HepG2 (cell line): Measurements from ENCODE around the gene ANKZF1. TPM values are rescaled to one million over a fixed set of nuclear protein-coding genes. Genes with fewer than 3 reads are reported as not detected.

ENCODE experiments used
- AKNA ChIP-seq: sonication (generic); formaldehyde crosslinking; IDR thresholded peaks from 2 replicates; pipeline ENCODE4 v1.4.0; 2020; ENCODE audit warnings: missing genetic modification reagents, borderline replicate concordance
- ATF1 ChIP-seq: IDR thresholded peaks from 2 replicates; pipeline ENCODE4 v1.6.1; 2016; ENCODE audit warnings: mild to moderate bottlenecking, control low read depth
- EED ChIP-seq: sonication (generic); formaldehyde crosslinking; IDR thresholded peaks from 2 replicates; pipeline ENCODE4 v1.5.0; 2020; ENCODE audit warnings: mild to moderate bottlenecking, missing genetic modification reagents
- HNF4A ChIP-seq: sonication (generic); formaldehyde crosslinking; IDR thresholded peaks from 2 replicates; pipeline ENCODE4 v1.4.0; 2020; ENCODE audit warnings: missing genetic modification reagents
- IRF1 ChIP-seq: sonication (generic); formaldehyde crosslinking; IDR thresholded peaks from 2 replicates; pipeline ENCODE4 v1.4.0; 2020; ENCODE audit warnings: low read depth, mild to moderate bottlenecking, missing genetic modification reagents
- MLXIP ChIP-seq: sonication (generic); formaldehyde crosslinking; IDR thresholded peaks from 2 replicates; pipeline ENCODE4 v1.9.0; 2021; ENCODE audit warnings: missing genetic modification reagents, borderline replicate concordance
- MXD4 ChIP-seq: IDR thresholded peaks from 2 replicates; pipeline ENCODE4 v1.6.1; 2016; ENCODE audit warnings: mild to moderate bottlenecking, missing biosample characterization, missing genetic modification reagents
- NONO ChIP-seq, 2 experiments: fragments of 450-650 bp in 1 of 2; sonication (generic) in 1 of 2; formaldehyde crosslinking in 1 of 2; IDR thresholded peaks in 1 of 2; conservative IDR thresholded peaks in 1 of 2; 2 replicates each; pipeline versions ENCODE4 v1.6.1 to v1.8.0; 2017 to 2022; ENCODE audit warnings: mild to moderate bottlenecking in 1 of 2, missing genetic modification reagents in 1 of 2, moderate library complexity in 1 of 2
- PITX1 ChIP-seq: sonication (generic); formaldehyde crosslinking; IDR thresholded peaks from 2 replicates; pipeline ENCODE4 v1.5.1; 2020; ENCODE audit warnings: mild to moderate bottlenecking, missing genetic modification reagents
- SOX13 ChIP-seq, 3 experiments: fragments of 450-650 bp in 1 of 3; sonication (generic) in 1 of 3; formaldehyde crosslinking in 1 of 3; IDR thresholded peaks in 2 of 3; conservative IDR thresholded peaks in 1 of 3; 2 replicates each; pipeline versions ENCODE4 v1.5.0 to v1.6.1; 2016 to 2020; ENCODE audit warnings: antibody characterized with exemption in 1 of 3, mild to moderate bottlenecking in 1 of 3, missing compliant biosample characterization in 1 of 3, missing genetic modification reagents in 1 of 3, moderate library complexity in 1 of 3
- U2AF1 ChIP-seq: fragments of 200-400 bp; formaldehyde crosslinking; optimal IDR thresholded peaks from 2 replicates; pipeline ENCODE3; 2017; ENCODE audit warnings: mild to moderate bottlenecking, low read depth, low read length
- XRCC5 ChIP-seq: fragments of 200-400 bp; formaldehyde crosslinking; optimal IDR thresholded peaks from 2 replicates; pipeline ENCODE3; 2017; ENCODE audit warnings: mild to moderate bottlenecking, low read length
- YY1 ChIP-seq: IDR thresholded peaks from 2 replicates; pipeline ENCODE4 v1.6.1; 2011; ENCODE audit warnings: low read length, low read depth, moderate library complexity, mild to moderate bottlenecking; ENCODE audit not compliant: insufficient read depth, insufficient replicate concordance
- ZMYM3 ChIP-seq: sonication (generic); formaldehyde crosslinking; IDR thresholded peaks from 2 replicates; pipeline ENCODE4 v1.5.1; 2020; ENCODE audit warnings: mild to moderate bottlenecking, missing genetic modification reagents
- ZNF224 ChIP-seq: sonication (generic); formaldehyde crosslinking; IDR thresholded peaks from 2 replicates; pipeline ENCODE4 v1.5.0; 2020; ENCODE audit warnings: mild to moderate bottlenecking, missing genetic modification reagents
- ZNF281 ChIP-seq: sonication (generic); formaldehyde crosslinking; IDR thresholded peaks from 2 replicates; pipeline ENCODE4 v1.4.0; 2020; ENCODE audit warnings: missing genetic modification reagents, borderline replicate concordance
- ZNF501 ChIP-seq: sonication (generic); formaldehyde crosslinking; IDR thresholded peaks from 2 replicates; pipeline ENCODE4 v1.5.1; 2020; ENCODE audit warnings: mild to moderate bottlenecking, moderate library complexity, missing genetic modification reagents
- polyA plus RNA-seq, 8 experiments: library from polyadenylated mRNA; depleted of rRNA in 3 of 8; stranded (reverse) in 7 of 8; unstranded in 1 of 8; fragments of >200 nt; fragmentation: Illumina TruSeq in 4 of 8; extraction: Trizol in 4 of 8; gene quantifications; 2 replicates each; pipeline versions ENCODE4 v1.2.1 to v1.2.3, GENCODE V29; 2011 to 2016; ENCODE audit warnings: low read depth in 4 of 8, missing spikeins in 1 of 8, mixed read lengths in 1 of 8; ENCODE audit not compliant: insufficient read depth in 1 of 8
- total RNA-seq, 5 experiments: library from RNA; depleted of rRNA; stranded (reverse); fragments of >200 nt; fragmentation: Illumina TruSeq; extraction: Trizol; gene quantifications; 2 replicates each; pipeline ENCODE4 v1.2.3, GENCODE V29; 2016; ENCODE audit warnings: low read depth in 1 of 5

The ANKZF1 gene
- total and polyA plus RNA-seq, 2 of the 13 experiments (the other 11 are each of a cell fraction or from before 2014, with no cell fraction given), result 25.3 to 128 TPM

- TF ChIP-seq AKNA (CRISPR knock-in tag) (0 out of 2 replicates have a peak, but pooled peaks have one; percentile 36), HNF4A (no peak), NONO (IDR thresholded peaks at IDR 0.05) (no peak), NONO (CRISPR knock-in tag; conservative IDR thresholded peaks at IDR 0.05) (no peak), ZNF501 (CRISPR knock-in tag) (no peak), YY1 (no peak), PITX1 (no peak), ZNF224 (CRISPR knock-in tag) (peak; percentile 22; the same call in 1 of the 2 replicates), ATF1 (0 out of 2 replicates have a peak, but pooled peaks have one; percentile 1), EED (CRISPR knock-in tag) (0 out of 2 replicates have a peak, but pooled peaks have one; percentile 5), ZMYM3 (no peak), IRF1 (CRISPR knock-in tag) (no peak), SOX13 (IDR thresholded peaks at IDR 0.05) (no peak), SOX13 (CRISPR knock-in tag; conservative IDR thresholded peaks at IDR 0.05 in 1 of 2, IDR thresholded peaks at IDR 0.05 in 1 of 2) (0 out of 4 replicates have a peak, but pooled peaks of 1 of the 2 experiments have one; percentile 6), ZNF281 (CRISPR knock-in tag) (0 out of 2 replicates have a peak, but pooled peaks have one; percentile 22), U2AF1 (no peak), MLXIP (CRISPR knock-in tag) (no peak), XRCC5 (peak; percentile 0), MXD4 (peak; percentile 62; the same call in 1 of the 2 replicates)
Measured at GRCh38 chr2:219230059-219230540, 494 bp downstream of the ANKZF1 start (continued).
